Common myeloid progenitor, CD34-positive (primary cell): ENCODE measurements around the gene NPR2.

ENCODE experiments used
- CTCF ChIA-PET: fragments of 350-600 bp; sonication (Branson Sonifier 250); formaldehyde crosslinking; loops from one replicate; lab custom pipeline; 2021; ENCODE audit warnings: antibody characterized with exemption; lab: Charles Lee
- POLR2A ChIA-PET: fragments of 350-600 bp; sonication (Branson Sonifier 250); formaldehyde crosslinking; loops from one replicate; lab custom pipeline; 2021; ENCODE audit warnings: antibody characterized with exemption; lab: Charles Lee
- DNase-seq, 3 donors: peaks; one replicate each; pipeline versions ENCODE4 v3.0.0 to v3.0.0-alpha.2; 2013
- H3K27ac ChIP-seq, 2 experiments: 1 replicate in 1 of 2; 2 replicates in 1 of 2; pipeline ENCODE4 v1.7.0; 2013; ENCODE audit warnings: inconsistent platforms in 2 of 2, low read length in 2 of 2, mild to moderate bottlenecking in 2 of 2, low read depth in 1 of 2, moderate library complexity in 1 of 2; ENCODE audit not compliant: severe bottlenecking in 2 of 2, insufficient read depth in 1 of 2, poor library complexity in 1 of 2
- H3K27me3 ChIP-seq, 5 experiments: replicated peaks in 2 of 5; 1 replicate in 3 of 5; 2 replicates in 2 of 5; pipeline versions ENCODE4 v1.6.1 to v1.7.0; 2013; ENCODE audit warnings: low read length in 4 of 5, mild to moderate bottlenecking in 2 of 5, moderate library complexity in 2 of 5, inconsistent platforms in 1 of 5; ENCODE audit not compliant: insufficient read depth in 5 of 5, control insufficient read depth in 4 of 5
- H3K36me3 ChIP-seq, 4 experiments: 1 replicate in 2 of 4; 2 replicates in 2 of 4; pipeline versions ENCODE4 v1.6.1 to v1.7.0; 2013; ENCODE audit warnings: low read length in 3 of 4, control low read depth in 1 of 4, mild to moderate bottlenecking in 1 of 4; ENCODE audit not compliant: control insufficient read depth in 4 of 4, insufficient read depth in 4 of 4
- H3K4me1 ChIP-seq, 4 experiments: 1 replicate in 3 of 4; 2 replicates in 1 of 4; pipeline versions ENCODE4 v1.6.1 to v1.7.1; 2013; ENCODE audit warnings: low read length in 3 of 4, mild to moderate bottlenecking in 3 of 4, control low read depth in 1 of 4, inconsistent platforms in 1 of 4, moderate library complexity in 1 of 4; ENCODE audit not compliant: control insufficient read depth in 4 of 4, insufficient read depth in 4 of 4; ENCODE audit errors: control extremely low read depth in 1 of 4
- H3K4me3 ChIP-seq, 7 experiments: 1 replicate in 4 of 7; 2 replicates in 3 of 7; pipeline versions ENCODE4 v1.5.1 to v1.7.0; 2013; ENCODE audit warnings: mild to moderate bottlenecking in 7 of 7, low read length in 6 of 7, moderate library complexity in 6 of 7, inconsistent platforms in 2 of 7, low read depth in 2 of 7, control low read depth in 1 of 7; ENCODE audit not compliant: insufficient read depth in 4 of 7, control insufficient read depth in 1 of 7; ENCODE audit errors: extremely low read depth in 1 of 7
- H3K9me3 ChIP-seq, 5 experiments: 1 replicate in 4 of 5; 2 replicates in 1 of 5; pipeline versions ENCODE4 v1.6.1 to v1.7.1; 2013; ENCODE audit warnings: low read length in 4 of 5, mild to moderate bottlenecking in 2 of 5, inconsistent platforms in 1 of 5, low read depth in 1 of 5, moderate library complexity in 1 of 5; ENCODE audit not compliant: control insufficient read depth in 4 of 5, insufficient read depth in 2 of 5; ENCODE audit errors: control extremely low read depth in 1 of 5
- WGBS: methylation state at CpG from one replicate; pipeline ENCODE4 v1.1.5; 2013; ENCODE audit not compliant: insufficient coverage; 5-methylcytosine and 5-hydroxymethylcytosine counted together

The NPR2 gene

GRCh38 chr9:35847792-35848572 lies 56.6 kb downstream of the NPR2 start:
- Histone ChIP-seq H3K4me3 (no peak overlapping the region), H3K27me3 (peaks cover 12 to 76% (median 40%) of the 10 kb centered on the region in 5 experiments), H3K36me3 (no peaks in the 10 kb centered on the region), H3K9me3 (no peaks in the 10 kb centered on the region), H3K27ac (no peak overlapping the region), H3K4me1 (peaks cover 7 to 27% (median 7%) of the 10 kb centered on the region in 4 experiments)
- 100% methylated on average over 2 of the region's 4 CpGs for WGBS
- ChIA-PET POLR2A (no interaction called here), CTCF (interaction anchor here (1.1 to 1.3 kb wide), 3 partner anchors 13 to 58 kb away, joined by 3 to 4 read pairs (median 4); no protein-coding TSS in a partner anchor)
- peak in 2 of 3 donors; percentile 18 to 19 for DNase-seq

GRCh38 chr9:35852267-35852815 lies 61.0 kb downstream of the NPR2 start:
- no peaks in the 10 kb centered on the region for H3K9me3 ChIP-seq
- H3K27me3 ChIP-seq: peaks cover 4 to 89% (median 34%) of the 10 kb centered on the region in 5 experiments
- H3K4me3 ChIP-seq: no peak overlapping the region
- WGBS: 94% methylated on average over 2 of the region's 2 CpGs
- no peaks in the 10 kb centered on the region for H3K36me3 ChIP-seq
- ChIA-PET POLR2A (no interaction called here), CTCF (interaction anchor here (1.4 to 1.8 kb wide), 3 partner anchors 9 to 26 kb away, joined by 5 read pairs; no protein-coding TSS in a partner anchor)
- no peaks in the 10 kb centered on the region for H3K4me1 ChIP-seq
- no peak overlapping the region for H3K27ac ChIP-seq
- no peak for DNase-seq

DNA sequence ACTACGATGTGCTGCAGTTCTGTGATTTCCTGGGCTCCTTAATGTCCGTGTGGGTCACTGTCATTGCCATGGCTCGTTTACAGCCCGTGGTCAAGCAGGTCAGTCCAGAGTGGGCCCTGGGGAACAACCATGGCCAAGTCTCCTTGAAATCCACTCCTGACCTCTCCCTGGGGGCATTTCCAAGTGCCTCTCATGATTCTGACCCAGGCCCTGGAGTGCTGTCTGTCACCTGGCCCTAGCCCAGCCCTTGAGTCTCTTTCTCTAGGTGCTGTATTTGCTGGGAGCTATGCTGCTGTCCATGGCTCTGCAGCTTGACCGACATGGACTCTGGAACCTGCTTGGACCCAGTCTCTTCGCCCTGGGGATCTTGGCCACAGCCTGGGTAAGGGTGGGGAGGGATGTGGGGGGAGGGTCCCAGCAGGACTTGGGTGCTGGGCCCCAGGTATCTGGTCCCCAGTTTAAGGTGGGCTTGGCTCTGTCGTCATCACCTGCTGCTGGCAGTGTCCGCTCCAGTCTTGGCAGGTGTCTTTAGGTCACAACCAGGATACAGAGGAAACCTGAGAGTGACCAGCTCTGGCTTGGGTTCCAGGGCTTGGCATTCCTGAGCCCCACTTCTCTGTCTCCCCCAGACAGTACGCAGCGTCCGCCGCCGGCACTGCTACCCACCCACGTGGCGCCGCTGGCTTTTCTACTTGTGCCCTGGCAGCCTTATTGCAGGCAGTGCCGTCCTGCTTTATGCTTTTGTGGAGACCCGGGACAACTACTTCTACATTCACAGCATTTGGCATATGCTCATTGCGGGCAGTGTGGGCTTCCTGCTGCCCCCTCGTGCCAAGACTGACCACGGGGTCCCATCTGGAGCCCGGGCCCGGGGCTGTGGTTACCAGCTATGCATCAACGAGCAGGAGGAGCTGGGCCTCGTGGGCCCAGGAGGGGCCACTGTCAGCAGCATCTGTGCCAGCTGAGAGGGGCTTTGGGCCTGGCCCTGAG lies 61.8 kb downstream of the NPR2 start:
- Histone ChIP-seq H3K27ac (no peak overlapping the region), H3K4me3 (no peak overlapping the region), H3K27me3 (peaks cover 0 to 83% (median 29%) of the 10 kb centered on the region in 5 experiments), H3K4me1 (no peaks in the 10 kb centered on the region), H3K36me3 (no peaks in the 10 kb centered on the region), H3K9me3 (no peaks in the 10 kb centered on the region)
- ChIA-PET POLR2A (no interaction called here), CTCF (interaction anchor here (0.7 to 1.8 kb wide), 4 partner anchors 8 to 63 kb away, joined by 3 to 5 read pairs (median 4); no protein-coding TSS in a partner anchor)
- 97% methylated on average over 21 of the region's 25 CpGs for WGBS
- DNase-seq: no peak

DNA sequence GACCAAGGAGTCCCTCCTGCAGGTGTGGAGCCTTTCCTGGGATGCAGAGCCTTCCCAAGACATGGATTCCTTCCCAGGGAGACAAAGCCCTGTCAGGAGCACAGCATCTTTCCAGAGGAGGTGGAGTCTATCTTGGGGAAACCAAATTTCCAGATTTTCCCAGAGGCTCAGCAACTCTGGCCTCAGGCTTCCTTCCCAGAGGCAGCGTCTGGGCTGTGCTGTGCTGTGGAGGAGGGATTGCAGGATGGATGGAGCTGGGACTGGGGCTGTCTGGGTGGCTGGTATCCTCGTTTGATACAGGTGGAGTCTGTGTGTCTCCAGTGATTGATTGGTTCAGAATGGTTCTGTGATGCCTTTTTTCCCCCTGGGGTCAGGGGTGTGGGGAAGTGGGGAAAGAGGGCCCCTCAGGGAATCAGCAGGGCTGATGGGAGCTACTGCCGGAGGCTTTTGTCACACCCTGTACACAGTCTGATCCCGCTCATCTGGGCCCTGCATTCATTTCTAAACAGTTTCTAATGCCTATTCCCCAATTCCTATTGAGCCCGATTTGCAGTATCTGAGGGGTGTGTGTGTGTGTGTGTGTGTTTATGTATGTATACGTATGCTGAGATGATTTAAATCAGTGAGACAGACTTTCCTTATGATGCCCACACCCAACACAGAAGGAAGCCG lies 62.8 kb downstream of the NPR2 start:
- DNase-seq: no peak
- ChIA-PET CTCF (interaction anchor here (1.2 to 7.5 kb wide), 2 partner anchors 27 to 64 kb away, joined by 3 to 45 read pairs; partner anchors contain the start of genes FAM221B and TMEM8B), POLR2A (interaction anchor here (0.8 kb wide), 1 partner anchor 18 kb away, joined by 3 read pairs; no protein-coding TSS in a partner anchor)
- no peak overlapping the region for H3K27ac ChIP-seq
- H3K36me3 ChIP-seq: no peaks in the 10 kb centered on the region
- no peaks in the 10 kb centered on the region for H3K9me3 ChIP-seq
- no peaks in the 10 kb centered on the region for H3K4me1 ChIP-seq
- peaks cover 0 to 86% (median 30%) of the 10 kb centered on the region in 5 experiments for H3K27me3 ChIP-seq
- 100% methylated on average over 1 of the region's 7 CpGs for WGBS
- H3K4me3 ChIP-seq: no peak overlapping the region

DNA sequence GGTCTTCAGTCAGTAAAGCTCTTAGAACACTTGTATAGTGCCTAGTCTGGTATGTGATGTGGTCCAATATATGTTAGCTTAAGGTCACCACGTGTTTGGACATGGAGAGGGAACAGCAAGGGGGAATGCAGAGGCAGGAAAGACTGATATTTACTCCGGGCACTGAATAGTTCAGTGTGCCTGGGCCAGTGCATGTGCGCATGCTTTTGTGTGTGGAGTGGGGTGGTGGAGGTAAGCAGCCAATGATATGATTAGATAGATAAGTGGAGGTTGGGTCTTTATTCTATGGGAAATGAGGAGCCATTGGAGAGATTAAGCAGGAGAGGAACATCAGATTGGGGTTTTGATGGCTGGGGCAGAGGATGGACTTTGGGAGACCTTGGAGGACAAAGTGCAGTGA lies 64.8 kb downstream of the NPR2 start:
- Histone ChIP-seq H3K4me3 (no peak overlapping the region), H3K4me1 (no peaks in the 10 kb centered on the region), H3K9me3 (no peaks in the 10 kb centered on the region), H3K27ac (no peak overlapping the region), H3K36me3 (no peaks in the 10 kb centered on the region), H3K27me3 (peaks cover 0 to 95% (median 36%) of the 10 kb centered on the region in 5 experiments)
- no peak for DNase-seq
- CTCF ChIA-PET: interaction anchor here (1.0 to 7.5 kb wide), 8 partner anchors 11 to 45 kb away, joined by 3 to 45 read pairs (median 4); partner anchors contain the start of genes FAM221B and TMEM8B
- 97% methylated on average over 3 of the region's 3 CpGs for WGBS
- POLR2A ChIA-PET: interaction anchor here (0.6 kb wide), 1 partner anchor 11 kb away, joined by 3 read pairs; no protein-coding TSS in a partner anchor

DNA sequence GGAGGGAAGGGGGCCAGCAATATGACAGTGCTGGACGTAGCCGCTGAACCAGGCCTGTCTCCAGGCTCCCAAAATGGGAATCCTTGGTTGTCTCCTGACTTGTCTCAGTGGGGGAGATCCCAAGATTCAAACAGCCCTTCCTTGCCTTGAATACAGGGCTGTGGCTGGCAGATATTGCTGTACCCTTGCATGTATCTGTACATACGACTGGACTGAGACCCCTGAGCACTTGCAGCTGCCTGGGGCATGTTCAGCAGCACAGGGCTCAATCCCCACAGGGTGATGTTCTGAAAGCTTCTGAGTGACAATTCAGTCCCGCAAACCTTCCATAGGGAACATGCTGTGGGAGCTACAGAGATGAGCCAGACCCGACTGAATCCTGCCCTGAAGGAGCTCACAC lies 65.5 kb downstream of the NPR2 start:
- H3K9me3 ChIP-seq: no peaks in the 10 kb centered on the region

More for the DNA sequence above, 65.5 kb downstream of the NPR2 start:
- Histone ChIP-seq H3K36me3 (no peaks in the 10 kb centered on the region), H3K4me3 (no peak overlapping the region), H3K27me3 (peaks cover 0 to 95% (median 39%) of the 10 kb centered on the region in 5 experiments), H3K27ac (no peak overlapping the region), H3K4me1 (no peaks in the 10 kb centered on the region)
- ChIA-PET POLR2A (no interaction called here), CTCF (interaction anchor here (1.0 to 7.5 kb wide), 11 partner anchors 11 to 67 kb away, joined by 3 to 45 read pairs (median 4); partner anchors contain the start of genes FAM221B and TMEM8B)
- no peak for DNase-seq
- 97% methylated on average over 5 of the region's 5 CpGs for WGBS
